AG09319 (cell line): Measurements from ENCODE around the gene ADA.

ENCODE experiments used
- DNase-seq: peaks from one replicate; pipeline ENCODE4 v3.0.0-alpha.2; 2010; ENCODE audit warnings: low read depth; ENCODE audit errors: extremely low read depth
- CTCF ChIP-seq: IDR thresholded peaks from 2 replicates; pipeline ENCODE4 v1.5.1; 2011; ENCODE audit warnings: low read depth, mild to moderate bottlenecking, inconsistent platforms, low read length, moderate library complexity

ADA gene

GRCh38 chr20:44601801-44602204, 49.7 kb downstream of the ADA start:
- TF ChIP-seq CTCF, result no peak
- DNase-seq, result peak; percentile 71

- no peak for TF ChIP-seq CTCF
- no peak for DNase-seq
Measured at GRCh38 chr20:44601236-44601671, 50.2 kb downstream of the ADA start.

GRCh38 chr20:44600758-44601201, 50.7 kb downstream of the ADA start:
- DNase-seq, result no peak
- TF ChIP-seq CTCF, result no peak

DNA sequence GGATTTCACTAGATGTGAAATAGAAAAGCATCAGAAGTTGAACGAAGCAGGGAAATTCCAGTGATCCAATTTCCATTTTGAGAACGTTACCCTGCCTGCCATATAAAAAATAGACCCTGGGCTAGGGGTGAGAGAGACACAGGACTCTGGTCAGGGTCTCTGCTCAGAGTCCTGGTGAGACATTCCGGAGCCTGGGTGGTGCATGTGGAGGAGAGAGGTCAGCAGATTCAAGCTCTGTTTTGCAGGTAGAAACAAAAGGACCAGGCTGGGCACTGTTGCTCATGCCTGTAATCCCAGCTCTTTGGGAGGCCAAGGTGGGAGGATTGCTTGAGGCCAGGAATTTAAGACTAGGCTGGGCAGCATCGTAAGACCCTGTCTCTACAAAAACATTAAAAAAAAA, 51.2 kb downstream of the ADA start:
- DNase-seq, result no peak
- no peak for TF ChIP-seq CTCF

- DNase-seq, result no peak
- no peak for TF ChIP-seq CTCF
Measured at GRCh38 chr20:44599715-44600114, 51.8 kb downstream of the ADA start.

GRCh38 chr20:44598423-44599305, 52.8 kb downstream of the ADA start:
- DNase-seq, result no peak

More at GRCh38 chr20:44598423-44599305, 52.8 kb downstream of the ADA start:
- TF ChIP-seq CTCF, result no peak
